GM12874 (cell line): Measurements from ENCODE around the gene CHMP4B.

Experiments
- TF ChIP-seq, protein P1 (sequence below): IDR thresholded peaks from 2 replicates; pipeline ENCODE4 v1.5.1; 2011; ENCODE audit warnings: low read depth, mild to moderate bottlenecking, control low read depth, low read length, moderate library complexity; ENCODE audit not compliant: insufficient read depth

CHMP4B gene

DNA sequence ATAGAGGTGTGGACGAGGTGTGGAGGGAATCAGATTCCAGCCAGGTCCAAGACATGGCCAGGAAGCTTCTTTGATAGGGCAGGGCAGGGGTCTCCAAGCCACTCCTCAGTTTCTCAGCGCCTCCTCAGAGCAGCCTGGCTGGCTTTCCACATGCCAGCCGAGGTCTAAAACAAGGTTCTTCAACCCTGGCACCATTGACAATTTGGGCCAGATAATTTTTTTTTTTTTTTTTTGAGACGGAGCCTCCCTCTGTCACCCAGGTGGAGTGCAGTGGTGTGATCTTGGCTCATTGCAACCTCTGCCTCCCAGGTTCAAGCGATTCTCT, 21.3 kb upstream of the CHMP4B start:
- TF ChIP-seq, protein P1, sequence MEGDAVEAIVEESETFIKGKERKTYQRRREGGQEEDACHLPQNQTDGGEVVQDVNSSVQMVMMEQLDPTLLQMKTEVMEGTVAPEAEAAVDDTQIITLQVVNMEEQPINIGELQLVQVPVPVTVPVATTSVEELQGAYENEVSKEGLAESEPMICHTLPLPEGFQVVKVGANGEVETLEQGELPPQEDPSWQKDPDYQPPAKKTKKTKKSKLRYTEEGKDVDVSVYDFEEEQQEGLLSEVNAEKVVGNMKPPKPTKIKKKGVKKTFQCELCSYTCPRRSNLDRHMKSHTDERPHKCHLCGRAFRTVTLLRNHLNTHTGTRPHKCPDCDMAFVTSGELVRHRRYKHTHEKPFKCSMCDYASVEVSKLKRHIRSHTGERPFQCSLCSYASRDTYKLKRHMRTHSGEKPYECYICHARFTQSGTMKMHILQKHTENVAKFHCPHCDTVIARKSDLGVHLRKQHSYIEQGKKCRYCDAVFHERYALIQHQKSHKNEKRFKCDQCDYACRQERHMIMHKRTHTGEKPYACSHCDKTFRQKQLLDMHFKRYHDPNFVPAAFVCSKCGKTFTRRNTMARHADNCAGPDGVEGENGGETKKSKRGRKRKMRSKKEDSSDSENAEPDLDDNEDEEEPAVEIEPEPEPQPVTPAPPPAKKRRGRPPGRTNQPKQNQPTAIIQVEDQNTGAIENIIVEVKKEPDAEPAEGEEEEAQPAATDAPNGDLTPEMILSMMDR, result no peak

DNA sequence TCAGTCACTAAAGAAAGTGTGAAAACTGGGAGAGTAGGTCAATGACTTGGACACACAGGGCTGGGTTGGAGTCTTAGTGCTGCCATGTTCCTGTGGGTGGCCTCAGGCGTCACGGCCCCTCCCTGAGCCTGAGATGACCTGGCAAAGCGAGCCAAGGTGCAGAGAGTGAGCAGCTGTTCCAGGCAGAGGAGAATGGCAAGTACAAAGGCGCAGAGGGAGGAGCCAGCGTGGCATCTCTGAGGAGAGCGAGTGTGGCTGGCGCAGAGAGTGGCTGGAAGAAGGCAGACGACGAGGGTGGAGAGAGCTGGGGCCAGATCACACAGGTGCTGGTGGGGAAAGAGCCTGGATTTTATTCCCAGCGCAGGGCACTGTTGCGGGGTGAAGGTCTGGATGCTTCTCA, 20.6 kb upstream of the CHMP4B start:
- TF ChIP-seq, protein P1, result no peak

DNA sequence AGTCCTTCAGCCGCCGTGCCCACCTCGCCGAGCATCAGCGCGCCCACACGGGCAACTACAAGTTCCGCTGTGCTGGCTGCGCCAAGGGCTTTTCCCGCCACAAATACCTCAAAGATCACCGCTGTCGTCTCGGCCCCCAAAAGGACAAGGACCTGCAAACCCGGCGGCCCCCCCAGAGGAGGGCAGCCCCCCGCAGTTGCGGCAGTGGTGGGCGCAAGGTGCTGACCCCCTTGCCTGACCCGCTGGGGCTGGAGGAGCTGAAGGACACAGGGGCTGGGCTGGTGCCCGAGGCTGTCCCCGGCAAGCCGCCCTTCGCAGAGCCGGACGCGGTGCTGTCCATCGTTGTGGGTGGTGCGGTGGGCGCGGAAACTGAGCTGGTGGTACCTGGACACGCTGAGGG, 20.1 kb upstream of the CHMP4B start:
- TF ChIP-seq, protein P1, result no peak

DNA sequence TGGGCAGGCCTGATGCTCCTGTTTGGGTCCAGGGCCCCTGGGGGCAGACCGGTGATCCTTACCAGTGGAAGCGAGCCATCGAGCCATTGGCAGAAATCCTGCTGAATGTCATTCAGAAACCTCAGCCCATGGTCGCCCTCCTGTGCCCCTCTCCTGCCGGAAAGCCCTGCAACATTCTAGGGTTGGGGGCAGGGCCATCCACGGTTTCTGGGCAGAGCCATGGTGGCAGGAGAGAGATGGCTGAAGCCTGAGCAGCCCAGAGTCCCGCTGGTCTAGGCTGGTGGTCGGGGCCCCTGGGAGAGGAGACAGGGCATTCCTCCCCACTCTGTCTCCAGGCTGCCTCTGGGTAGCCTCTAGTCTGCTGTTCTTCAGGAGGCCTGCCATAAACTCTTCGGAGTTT, 19.6 kb upstream of the CHMP4B start:
- TF ChIP-seq, protein P1, result no peak

DNA sequence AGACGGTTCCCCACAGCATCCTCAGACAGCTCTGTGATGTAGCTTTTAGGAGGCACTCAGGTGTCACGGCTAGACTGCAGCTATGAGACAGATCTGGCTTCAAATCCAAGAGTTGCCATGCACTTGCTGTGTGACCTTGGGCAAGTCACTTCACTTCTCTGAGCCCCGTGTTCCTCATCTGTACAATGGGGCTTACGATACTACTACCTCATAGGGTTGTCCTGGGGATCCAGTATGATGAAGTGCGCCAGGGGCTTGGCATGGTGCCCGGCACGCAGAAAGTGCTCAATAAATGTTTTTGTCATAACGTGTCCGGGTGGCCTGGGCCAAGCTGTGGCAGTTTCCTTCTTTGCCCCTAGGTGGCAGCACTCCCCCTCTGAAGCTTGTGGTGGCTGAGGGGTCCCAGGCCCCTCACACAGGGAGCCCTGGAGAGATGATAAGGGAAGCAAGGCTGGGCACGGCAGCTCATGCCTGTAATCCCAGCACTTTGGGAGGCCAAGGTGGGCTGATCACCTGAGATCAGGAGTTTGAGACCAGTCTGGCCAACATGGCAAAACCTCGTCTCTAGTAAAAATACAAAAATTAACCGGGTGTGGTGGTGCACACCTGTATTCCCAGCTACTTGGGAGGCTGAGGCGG, 19.1 kb upstream of the CHMP4B start:
- TF ChIP-seq, protein P1, result peak; percentile 79

DNA sequence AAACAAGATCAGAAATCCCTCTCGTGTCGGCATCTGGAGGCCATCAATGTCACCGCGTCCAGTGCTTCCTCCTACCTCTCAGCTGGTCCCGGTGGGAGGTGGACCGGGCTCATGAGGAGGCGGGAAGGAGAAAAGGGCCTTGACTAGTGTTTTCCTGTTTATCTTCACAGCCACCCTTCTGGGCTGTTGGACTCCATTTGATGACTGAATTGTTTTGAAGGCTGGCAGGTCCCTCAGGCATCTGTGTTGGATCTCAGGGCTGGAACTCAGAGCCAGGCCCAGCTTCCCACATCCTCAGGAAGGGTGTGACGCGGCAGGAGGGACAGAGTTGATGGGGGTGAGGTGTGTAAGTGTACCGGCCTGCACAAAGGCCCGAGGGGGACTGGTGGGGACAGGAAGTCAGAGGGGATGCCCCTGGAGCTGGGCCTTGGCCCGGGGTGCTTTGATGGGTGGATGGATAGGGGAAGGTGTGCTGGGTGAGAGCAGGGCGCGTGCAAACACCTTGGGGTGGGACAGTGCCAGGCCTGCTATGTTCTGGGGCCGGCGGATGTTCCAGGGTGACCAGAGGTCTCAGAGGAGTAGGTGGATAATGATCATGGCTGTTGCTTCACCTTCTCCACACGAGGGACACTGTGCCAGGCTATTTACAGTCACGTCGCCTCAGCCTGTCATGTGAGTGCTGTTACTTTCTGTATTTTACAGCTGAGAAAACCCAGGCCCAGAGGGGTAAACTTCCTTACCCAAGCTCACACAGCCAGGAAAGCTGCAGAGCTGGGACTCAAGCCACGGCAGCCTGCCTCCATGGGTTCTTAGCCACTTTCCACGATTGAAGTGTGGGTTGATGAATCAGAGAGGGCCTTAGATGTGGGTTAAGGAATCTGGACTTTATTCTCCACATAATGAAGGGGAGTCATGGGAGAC, 17.9 kb upstream of the CHMP4B start:
- TF ChIP-seq, protein P1, result no peak

DNA sequence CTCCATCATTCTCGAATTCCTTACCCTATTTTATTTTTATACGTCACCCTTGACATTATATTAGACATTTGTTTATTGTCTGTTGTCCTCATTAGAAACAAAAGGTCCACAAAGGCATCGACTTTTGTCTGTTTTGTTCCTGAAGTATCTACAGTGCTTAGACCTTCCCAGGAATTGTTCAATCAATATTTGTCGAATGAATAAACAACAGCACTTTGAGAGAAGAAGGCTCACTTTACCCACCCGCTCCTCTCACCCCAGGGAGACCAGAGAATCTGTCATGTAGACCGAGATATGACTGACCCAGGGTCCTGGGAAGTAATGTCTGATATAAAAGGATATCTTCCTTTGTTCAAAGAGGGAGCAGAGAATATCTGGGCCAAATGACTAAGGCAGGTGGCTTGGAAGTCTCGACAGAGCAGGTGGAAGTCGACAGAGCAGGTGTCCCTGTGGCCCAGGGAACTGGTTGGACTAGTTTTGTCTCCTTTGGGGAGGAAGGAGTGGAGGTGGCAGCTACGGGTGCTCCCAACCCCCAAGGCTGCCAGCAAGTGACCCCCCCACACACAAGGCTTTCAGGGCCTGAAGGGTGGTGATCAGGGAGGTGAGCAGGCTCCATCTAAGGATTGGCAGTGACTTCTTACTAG, 14.8 kb upstream of the CHMP4B start:
- TF ChIP-seq, protein P1, result no peak
